NK-92 treated with Interleukin-12 subunit alpha and Interleukin-12 subunit beta, amount 100 ng/mL, for 24 hours (cell line): ENCODE data around the gene SLX4IP.

Source experiments
- DNase-seq: peaks from one replicate; lab custom pipeline; 2025; lab: John Stamatoyannopoulos, UW

Gene SLX4IP

DNA sequence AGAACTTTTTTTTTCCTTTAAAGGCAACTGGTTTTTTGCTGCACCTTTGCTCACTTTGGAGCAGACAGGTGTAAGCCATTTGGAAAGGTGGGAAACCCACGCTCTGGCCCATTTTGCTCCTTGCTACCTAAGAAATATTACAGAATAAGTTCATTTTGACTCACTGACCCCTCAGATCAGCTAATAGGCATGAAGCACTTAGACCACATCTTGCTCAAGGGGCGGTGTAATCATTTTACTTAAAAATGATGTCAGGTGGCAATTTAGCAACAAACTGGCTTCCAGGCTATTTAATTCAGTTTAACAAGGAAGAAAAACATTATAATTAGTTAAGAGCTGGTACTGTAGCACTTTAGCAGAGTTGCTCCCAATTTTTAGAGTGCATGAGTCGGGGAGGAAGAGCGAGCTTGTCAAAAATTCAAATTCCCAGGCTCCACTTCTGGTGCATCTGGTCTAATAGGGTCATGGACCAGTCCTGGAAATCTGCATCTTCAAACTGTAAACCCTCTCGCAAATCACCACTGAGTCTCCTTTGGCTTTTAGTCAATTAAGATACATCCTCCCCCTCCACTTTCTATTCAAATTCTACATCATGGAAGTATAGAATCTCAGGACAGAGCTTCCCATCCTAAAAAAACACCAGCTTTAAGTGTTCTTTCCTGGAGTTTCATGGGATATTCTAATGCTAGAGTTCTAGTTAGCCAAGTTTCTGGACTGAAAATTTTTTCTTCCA lies 200.5 kb downstream of the SLX4IP start:
- DNase-seq, result no peak

DNA sequence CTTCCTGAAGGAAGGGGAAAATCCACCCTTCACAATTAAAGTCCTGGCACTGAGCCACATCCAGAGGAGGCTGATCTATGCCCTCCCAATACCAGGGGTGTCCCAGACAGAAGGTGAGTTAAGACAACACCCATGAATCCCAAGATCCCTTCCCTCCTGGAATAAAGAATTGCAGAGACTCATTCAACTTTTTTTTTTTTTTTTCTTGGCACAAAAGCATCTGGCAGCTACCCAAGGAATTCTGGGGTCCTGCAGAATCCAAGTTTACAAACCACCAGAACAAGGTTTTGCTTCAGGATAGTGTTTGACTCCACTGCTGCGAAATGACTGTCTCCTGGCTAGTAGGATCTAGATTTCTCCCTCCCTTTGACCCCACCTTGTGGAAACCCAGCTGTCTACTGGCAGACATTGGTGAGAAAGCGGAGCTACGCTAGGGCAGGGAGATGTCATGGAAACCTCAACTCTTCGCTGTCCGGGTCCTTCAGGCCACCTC lies 201.3 kb downstream of the SLX4IP start:
- no peak for DNase-seq

DNA sequence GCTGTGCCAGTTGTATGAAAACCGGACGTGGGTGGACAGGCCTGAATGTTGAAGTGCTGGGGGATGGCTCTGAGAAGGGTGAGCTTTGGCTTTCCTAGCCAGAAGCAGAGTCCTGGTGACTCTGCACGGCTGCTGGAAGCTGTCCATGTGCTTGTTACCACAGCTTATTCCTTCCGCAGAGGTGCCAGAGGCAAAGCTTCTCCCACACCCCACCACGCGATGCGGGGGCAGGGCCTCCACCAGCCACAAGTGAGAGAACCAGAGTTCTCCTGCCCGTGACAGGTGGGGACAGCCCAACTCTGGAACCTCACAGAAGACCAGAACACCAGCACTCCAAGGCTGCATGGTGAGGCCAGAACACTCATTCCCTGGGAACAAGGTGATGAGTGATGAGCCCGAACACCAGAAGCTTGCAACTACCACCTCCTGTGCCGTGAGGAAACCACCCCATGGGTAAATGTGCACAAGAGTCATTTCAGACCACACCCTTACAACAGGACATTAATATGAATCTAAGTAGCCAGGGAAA lies 202.0 kb downstream of the SLX4IP start:
- DNase-seq, result no peak

DNA sequence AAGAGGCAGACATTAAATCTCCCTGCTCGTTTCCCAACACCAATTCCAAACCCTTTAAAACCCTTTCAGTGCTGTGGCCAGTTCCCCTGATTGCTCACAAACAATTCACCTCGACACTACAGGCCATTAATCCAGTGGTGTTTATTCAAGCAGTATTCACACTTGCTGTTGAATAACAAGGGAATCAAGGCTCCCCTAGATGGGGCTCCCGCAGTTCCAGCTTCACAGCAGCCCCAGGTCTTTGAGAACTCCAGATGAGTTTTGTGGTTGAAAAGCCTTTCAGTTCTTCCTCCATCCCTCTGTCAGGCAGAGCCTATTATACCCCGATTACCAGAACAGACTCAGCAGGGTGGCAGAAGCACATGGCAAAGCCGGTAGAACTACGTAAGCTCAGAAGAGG lies 202.5 kb downstream of the SLX4IP start:
- no peak for DNase-seq

DNA sequence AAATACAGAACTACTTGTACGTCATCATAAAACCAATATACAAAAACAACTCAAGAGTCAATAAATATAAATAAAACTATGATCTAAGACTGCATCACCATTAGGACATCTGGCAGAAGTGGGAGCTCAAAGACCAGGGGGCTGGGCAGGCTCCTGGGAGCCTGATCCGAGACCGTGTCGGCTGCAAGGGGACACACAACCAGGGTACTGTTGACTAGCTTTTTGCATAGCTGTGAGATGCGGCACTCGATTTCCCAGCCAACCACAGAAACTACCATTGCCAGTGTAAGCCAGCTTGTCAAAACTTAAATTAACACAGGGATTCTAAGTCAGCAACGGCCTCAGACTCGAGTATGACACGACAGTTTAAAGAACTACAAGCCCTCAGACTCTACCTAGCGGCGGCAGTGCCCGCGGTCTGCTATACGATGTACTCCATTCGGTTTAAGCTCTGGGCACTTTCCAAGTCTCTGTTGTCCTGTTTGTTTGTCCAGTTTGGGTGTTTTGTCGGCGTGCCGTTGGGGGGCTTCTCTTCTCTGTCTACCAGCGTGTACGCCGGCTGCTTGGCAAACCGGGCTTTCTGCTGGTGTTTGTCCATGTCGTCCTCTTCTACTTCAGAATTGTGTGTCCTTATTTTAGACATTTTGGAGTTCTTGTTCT lies 204.1 kb downstream of the SLX4IP start:
- no peak for DNase-seq

DNA sequence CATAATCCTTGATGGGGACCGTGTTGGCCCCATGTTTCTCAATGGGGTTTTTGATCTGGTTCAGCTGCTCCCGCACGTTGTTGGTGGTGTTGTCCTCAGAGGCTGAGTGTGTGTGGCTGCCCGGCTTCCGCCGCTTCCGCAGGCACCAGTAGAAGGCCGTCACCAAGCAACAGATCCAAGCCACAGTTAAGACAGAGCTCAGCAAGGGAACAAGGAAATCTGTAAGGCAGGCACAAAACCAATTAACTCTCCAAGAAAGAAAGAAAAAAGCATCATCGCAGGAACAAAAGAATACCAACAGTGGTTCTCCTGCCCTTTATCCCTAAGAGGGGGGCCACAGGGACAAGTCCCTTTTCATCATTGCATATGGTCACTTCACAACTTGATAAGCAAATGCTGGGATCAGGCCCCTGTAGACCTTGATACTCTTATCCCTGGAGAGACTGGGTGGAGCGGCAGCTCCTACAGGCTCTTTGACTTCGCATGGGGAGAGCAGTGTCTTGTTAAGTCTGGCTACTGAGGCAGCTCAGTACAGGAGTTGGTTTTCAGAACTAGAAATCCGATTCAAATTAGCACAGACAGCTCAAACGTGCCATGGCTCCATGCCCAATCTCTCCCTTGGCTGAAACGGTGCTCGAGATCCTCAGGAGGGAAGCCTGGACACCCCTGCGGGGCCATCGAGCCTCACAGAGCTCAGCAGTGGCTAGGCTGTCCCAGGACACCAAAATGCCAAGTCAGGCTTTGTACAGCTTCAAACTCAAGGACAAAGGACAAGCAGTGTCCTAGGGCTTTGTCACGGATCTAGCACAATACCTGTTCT lies 204.8 kb downstream of the SLX4IP start:
- no peak for DNase-seq

DNA sequence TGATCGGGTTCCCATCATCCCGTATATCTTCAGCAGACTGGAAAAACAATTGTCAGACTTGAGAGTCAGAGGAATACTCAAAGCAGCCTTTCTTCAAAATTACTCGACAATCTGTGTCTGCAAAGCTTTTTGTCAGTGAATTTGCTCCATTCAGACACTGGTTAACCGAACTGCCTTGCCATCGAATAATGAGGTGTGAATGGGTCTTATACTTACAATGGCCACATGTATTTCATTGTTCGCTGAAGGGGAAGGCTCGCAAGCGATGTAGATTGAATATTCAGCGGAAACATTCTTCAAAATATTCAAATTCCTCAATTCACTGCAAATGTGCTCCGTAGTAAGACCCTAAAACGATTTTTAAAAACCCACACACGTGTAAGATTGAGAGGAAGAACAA lies 205.8 kb downstream of the SLX4IP start:
- no peak for DNase-seq

DNA sequence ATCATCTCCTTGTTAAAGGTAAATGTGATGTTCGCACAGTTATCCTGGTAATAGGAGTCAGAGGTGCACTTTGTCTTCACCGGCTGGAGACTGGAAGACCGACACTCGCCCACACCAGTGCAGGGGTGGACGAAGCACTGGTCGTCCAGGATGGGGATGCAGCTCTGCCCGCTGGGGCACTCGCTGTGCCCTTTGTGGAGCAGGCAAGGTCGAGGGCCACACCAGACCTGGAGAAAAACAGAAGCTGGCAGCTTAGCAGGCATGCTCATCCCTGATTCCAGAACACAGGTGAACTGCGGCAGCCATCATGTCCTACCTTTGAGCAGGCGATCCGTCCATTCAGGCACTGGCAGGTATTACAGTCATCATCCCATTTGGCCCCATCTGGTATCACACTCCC lies 206.4 kb downstream of the SLX4IP start:
- no peak for DNase-seq

DNA sequence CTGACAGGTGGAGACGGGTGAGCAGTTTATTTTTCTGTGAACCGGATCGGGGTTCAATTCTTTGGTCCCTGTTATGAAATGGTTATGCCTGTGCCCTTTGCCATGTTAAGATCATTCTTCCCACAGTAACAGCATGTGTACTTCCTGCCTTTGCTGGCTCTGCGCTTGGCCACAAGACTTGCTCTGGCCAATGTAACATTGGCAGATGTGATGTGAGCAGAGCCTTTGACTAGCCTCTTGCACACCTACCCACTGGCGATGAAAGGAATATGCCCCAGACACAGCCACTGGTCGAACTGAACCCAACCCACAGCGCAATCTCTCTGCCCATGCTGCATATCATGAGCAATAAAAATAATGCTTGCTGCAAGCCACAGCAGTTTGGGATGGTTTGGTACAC lies 206.8 kb downstream of the SLX4IP start:
- no peak for DNase-seq

DNA sequence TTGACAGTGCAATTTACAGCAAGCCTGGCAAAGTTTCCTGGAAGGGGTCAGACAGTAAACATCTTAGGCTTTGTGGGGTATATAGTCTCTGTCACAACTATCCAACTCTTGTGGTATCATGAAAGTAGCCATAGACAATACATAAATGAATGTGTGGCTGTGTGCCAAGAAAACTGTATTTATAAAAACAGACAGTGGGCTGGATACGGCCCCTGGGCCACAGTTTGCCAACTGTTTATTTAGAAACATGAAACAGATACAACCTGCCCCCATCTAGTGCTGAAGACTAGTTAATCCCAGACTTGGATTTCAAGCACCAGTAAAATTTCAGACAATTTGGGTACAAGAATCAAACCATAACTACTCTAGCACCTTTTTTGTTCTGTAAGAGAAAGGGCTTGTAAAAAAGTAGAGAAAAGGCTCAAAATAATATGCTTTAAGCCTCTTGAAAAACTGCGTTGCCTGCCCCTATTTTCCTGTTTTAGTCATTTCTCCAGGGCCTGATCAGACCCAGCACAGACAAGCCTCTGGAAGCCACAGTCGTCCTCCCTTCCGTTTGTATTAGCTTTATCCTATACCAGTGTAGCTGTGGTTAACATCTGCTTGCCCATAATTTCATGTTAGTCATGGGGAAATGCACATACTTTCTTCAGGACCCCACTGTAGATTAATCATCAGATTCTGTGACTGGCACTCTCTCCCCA lies 207.9 kb downstream of the SLX4IP start:
- no peak for DNase-seq

DNA sequence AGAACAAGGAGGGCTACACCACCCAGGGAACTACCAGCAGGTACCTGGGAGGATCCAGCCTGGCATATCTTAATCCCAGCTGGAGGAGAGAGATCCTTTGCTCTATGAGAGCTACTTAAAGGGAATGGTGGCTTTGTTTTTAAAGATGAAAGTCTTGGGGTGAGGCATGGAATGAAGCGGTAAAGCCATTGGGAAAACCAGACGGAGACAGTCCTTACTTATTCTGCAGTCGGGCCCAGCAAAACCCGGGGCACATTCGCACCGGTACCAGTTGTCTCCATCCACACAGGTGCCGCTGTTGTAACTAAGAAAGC lies 208.4 kb downstream of the SLX4IP start:
- DNase-seq, result no peak

DNA sequence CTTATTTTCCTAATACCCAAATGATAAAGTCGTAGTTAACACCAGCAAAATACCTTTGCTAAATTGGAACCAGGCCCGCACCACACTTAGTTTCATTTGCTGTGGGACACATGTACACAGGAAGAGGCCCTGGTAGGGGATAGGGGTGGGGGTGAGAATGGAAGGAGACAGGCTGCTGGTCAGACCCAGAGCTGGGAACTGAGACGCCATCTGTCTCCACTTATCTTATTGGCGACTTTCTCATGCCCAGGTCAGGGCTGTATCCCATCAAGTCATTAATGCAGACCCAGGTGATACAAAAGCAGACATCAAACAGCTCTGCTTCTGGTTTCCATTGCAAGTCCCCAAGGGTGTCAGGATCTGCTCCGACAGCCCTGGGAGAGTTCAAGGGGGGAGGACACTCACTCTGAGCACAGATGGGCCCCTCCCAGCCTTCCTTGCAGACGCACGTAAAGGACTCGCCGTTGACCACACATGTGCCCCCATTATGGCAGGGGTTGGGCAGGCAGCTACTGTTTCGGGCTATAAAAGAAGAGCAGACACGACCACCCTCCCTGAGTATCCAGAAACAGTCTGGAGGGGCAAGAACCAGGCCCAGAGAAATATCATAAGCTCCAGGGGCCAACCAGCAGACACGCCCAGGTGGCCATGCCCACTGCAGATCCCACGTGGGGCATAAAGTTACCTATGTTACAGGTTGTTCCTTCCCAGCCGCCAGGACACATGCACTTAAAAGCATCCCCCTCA lies 209.5 kb downstream of the SLX4IP start:
- no peak for DNase-seq

DNA sequence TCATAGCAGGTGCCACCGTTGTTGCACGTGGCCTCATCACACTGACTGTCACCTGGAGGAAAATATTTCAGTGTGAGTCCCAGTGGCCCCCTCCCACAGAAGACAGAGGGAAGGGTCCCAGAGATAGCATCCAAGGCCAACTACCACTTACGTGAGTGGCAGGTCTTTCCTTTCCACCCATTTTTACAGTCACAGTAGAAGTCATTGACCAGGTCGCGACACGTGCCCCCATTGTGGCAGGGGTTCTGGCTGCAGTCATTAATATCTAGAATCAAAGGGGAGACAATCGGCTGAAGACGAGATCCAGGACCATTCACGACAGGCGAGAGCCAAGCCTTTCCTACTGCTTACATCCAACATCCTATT lies 210.1 kb downstream of the SLX4IP start:
- DNase-seq, result no peak

DNA sequence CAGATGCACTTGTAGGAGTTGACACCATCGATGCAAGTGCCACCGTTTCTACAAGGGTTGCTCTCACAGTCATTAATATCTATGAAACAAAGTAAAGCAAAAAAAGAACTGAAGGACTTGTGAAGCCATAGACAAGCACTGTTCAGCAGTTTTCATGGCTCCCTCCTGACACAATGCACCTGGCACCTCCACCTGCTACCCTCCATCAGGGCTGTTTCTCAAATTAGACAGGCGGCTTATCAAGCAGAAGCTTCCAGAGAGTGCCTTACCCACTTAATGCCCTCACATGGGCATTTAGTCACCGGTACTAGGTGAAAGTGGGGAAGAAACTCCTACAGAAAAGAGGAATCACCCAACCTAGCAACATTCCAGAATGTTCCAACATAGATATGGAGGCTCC lies 210.9 kb downstream of the SLX4IP start:
- no peak for DNase-seq

DNA sequence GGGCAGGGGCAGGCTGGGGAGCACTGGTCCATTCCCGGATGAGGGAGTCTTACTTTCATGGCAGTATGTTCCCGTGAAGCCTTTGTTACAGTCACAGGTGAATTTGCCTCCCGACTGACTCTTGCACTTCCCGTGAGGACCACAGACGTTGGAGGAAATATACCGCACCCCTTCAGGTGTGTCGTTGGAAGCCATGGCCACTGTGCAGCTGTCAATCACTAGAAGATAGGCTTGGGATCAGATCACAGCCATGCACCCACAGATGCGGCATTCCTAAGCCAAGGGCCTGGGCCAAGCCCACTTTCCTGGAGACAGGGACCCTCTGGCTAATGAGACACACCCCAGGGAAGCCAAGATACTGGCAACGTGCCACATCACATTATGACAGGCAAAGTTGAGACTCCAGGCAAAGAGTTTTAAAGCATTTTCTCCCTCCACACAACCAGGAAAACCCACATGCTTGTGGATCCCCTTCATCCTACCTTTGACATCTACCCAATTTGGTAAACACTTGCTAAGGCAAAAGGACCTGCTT lies 211.8 kb downstream of the SLX4IP start:
- DNase-seq, result no peak

DNA sequence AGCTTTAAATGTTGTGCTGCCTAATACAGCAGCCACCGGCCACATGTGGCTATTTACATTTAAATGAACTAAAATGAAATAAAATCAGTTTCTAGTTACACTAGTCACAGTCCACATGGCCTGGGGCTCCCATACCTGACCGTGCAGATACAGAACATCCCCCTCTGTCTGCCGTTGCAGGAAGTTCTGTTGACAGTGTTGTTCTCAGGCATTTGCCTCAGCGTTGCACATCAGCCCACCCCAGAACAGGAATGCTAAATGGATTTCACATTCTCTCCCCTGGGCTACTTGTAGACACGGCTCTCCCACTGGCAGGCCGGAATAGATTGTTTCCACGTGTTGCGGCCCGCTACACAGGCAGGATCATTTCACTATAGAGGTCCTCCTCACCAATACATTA lies 212.4 kb downstream of the SLX4IP start:
- no peak for DNase-seq

DNA sequence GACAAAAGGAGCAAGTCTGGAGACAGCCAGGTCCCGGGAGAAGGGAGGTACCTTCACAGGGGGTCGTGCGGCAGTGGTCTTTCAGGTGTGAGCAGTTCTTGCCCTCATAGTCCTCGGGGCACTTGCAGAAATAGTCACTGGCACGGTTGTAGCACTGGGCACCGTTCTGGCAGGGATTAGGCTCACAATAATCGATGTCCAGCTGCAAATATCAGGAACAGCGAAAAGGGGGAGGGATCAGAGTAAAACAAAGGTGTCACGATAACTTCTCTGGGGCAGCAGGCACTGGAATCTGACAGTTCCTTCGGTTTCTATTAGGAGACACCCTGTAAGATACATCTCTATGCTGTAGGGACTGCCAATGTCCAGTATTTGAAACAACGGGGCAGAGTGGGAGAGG lies 212.8 kb downstream of the SLX4IP start:
- DNase-seq, result no peak

DNA sequence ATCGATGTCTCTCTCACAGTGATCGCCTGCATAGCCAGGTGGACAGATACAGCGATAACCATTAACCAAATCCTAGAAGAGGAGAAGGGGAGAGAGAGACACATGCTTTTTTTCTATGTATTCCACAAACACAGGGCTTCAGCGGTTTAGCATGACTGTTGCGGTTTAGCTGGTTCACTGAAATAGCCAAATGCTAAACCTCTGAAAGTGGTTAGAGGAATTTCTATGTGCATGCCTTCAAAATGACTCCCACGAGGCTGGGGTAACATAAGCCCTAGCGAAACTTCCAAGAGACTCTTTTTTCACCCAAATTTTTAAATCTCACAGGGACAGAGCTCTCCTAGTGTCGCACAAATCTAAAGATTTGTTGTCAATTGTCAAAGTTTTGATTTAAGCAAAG lies 213.5 kb downstream of the SLX4IP start:
- no peak for DNase-seq

DNA sequence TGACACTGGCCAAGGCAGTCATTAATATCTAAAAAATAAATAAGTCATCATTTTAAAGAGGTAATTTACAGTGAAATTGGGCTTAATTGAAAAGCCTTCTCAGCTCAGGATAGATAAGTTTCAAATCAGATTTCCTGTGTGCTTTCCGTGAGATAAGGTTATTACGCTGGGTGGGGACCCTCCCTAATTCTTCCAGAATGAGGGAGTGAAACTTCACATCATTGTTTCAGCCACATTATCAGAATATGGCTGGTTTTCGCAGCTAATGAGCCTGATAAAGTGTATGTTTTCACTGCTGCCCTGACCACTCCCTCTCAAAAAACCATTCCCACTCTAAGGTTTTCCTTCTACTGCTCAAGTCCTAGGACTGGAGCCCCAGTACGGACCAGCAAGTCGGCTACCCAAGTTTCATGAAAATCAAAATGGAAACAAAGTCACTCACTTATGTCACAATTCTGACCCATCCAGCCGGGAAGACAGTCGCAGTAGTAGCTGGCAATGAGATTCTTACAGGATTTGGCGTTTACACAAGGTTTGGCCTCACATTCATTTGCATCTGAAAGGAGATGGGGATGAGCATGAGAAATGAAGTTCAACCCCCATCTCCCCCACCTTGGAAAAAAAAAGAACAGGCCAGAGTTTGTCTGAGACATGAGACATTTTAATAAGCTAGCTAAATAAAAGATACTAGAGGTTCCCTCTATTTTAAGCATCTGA lies 214.1 kb downstream of the SLX4IP start:
- DNase-seq, result no peak

DNA sequence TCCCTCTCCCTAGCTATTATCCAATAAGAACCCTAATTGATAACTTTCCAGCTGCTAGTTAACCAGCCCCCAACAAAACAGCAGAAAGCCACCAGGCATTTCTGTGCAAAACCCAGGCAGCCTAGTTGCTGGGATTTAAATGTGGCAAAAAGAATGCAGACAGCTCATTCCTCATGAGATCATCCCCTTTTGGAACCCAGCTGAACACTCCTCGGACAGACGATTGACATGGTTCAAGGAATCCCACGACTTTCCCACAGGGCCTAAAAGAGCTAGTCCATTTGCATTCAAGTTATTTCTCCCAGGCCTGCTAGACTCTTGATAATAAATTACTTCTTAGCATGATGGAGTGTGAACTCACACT lies 214.7 kb downstream of the SLX4IP start:
- no peak for DNase-seq
